Astrocyte of the hippocampus (primary cell): ENCODE measurements around the gene TMPRSS7.

Experiments used
- DNase-seq: peaks from one replicate; pipeline ENCODE4 v3.0.0; 2011; ENCODE audit warnings: low read depth, low spot score

The TMPRSS7 gene

GRCh38 chr3:112096176-112096575 is 61.6 kb downstream of the TMPRSS7 start:
- DNase-seq: no peak

DNA sequence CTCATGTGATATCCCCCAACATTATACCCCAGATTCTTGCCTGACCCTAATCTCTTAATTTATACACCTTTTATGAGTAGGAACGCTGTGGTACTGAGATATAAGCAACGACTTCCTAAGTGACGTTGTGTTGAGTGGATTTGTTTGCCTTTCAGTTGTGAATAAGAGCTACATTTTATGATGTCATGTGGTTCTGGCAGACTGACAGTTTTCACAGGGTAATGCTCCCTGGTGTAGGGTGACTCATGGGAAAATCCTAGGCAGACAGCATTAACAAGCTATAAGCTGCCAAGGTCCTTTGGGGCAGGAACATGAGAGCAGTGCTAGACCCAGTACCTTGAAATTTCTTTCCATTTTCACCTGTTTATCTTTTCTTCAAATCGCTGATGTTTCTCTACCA is 62.8 kb downstream of the TMPRSS7 start:
- peak; percentile 99 for DNase-seq

DNA sequence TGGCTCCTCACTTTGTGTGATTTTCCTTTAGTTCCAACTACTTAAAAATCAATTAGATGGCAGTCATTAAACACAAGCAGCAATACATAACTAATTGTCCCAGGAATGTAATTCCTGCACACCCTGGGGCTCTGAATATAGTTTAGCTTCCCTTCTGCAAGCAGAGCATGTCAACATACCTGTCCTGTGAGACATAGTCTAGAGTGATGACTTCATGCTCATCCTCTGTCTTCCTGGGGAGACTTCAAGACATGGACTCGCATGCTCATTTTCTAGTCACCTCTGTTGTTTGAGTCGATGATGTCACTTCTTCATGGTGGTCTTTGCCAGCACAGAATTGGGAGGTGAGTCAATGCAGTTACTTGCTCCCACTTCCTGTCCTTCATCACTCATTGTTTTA is 67.4 kb downstream of the TMPRSS7 start:
- peak; percentile 69 for DNase-seq

DNA sequence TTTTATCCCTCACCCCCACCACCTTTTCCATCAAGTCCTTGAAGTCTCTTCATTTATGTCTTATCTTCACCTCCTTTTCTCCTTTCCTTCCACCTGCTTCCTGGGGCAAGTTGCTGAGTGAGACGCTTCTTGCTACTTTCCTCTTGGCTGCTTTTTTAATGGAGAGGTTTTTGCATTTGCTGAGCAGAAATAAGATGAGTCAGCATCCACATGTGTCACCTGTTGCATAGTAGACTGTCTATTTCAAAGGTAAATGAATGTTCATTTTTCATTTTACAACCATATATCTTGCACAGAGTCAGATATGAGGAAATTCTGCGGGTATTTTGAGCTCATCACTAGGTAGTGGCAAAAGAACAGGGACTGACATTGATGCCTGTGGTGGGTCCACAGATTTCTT is 70.2 kb downstream of the TMPRSS7 start:
- no peak for DNase-seq

GRCh38 chr3:112109322-112109721 is 74.8 kb downstream of the TMPRSS7 start:
- DNase-seq: no peak

DNA sequence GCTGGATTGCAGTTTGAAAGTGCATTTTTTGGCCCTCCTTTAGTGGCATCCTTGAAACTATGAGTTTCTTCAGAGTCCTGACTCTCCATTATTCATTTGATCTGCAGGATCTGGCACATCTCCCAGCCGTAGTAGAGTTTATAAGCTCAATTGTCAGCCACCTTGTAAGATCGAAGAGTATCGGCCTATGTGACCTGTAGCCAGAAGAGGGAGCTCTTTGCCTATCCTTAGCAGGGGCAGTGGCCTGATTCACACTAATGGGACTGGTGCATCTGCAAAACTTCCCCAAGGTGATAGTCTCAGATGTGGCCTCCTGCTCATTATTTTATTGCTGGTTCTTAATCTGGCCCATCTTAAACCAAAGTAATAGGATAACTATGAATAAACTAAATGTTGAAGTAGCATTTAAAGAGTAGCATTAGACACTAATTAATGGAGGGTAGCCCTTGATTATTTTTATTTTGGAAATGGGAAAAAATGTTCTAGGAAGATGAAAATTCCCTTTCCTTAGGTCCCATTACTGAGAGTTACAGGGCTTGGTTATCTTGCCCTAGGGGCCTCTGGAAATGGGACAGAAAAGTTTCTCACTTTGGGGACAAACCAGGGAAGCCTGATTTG is 77.4 kb downstream of the TMPRSS7 start:
- peak; percentile 81 for DNase-seq

DNA sequence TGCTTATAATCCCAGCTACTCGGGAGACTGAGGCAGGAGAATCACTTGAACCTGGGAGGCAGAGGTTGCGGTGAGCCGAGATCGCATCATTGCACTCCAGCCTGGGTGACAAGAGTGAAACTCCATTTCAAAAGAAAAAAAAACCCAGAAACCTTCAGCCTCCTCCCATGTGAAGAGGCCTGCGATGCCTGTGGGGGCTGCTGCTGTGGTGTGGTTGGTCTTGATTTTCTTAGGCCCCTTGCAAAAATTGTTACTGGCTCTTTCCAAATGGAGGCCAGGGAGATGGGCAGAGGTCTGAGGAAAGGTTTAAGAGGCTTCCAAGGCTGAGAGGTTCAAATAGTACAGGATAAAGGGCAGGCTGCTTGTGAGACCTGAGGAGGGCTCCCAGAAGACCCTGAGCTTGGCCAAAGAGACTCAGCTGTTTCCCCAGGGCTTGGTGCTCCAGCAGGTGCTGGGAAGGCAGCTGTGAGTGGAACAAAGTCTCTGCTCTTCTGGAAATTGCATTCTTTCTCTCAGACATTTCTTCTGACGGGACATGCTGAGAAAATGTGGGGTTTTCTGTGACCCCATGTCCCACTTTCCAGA is 80.1 kb downstream of the TMPRSS7 start:
- no peak for DNase-seq

GRCh38 chr3:112115161-112115739 is 80.7 kb downstream of the TMPRSS7 start:
- no peak for DNase-seq

DNA sequence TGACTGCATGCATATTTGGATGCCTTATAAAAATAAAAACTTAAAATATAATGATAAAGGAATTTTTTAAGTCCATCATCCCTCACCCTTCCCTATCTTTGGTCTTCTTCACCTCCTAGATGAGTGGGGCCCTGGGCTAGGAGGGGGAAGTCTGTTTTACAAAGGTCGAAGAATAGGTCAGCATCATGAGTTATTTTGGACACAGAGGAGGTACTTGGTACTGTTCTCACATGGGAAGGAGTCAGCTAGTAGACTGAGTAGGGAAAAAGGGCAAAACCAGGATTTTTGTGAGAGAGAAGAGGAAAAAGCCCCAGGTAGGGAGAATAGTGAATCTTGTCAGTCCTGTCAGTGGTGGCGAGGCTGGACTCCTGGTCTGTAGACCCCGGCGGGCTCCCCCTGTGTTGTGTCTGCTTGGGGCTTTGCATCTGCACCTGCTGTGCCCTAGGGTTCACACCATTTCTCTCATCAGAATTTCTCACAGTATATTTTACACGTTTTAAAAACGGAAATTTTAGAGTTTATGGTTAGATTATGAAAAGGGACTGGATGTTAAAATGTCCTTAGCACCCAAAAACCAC is 81.4 kb downstream of the TMPRSS7 start:
- DNase-seq: no peak

DNA sequence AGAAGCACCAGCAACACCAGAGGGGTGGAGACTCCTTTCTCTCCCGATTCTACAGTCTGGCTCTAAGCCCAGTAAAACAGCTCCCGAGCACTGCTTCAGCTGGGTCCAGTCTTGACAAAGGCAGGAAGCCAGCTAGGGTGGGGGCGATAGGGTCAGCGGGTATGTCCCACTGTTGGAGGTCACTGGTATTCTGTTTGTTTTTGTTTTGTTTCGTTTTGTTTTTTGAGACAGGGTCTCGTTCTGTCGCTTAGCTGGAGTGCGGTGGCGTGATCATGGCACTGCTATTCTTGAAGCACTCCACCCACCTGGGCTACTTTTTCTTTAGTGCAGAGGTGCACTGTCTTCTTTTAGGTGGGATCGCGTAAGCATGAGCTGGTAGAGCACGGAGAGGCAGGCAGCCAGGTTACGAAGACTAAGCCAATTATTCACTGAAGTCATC is 82.2 kb downstream of the TMPRSS7 start:
- DNase-seq: no peak

GRCh38 chr3:112117415-112117814 is 82.9 kb downstream of the TMPRSS7 start:
- DNase-seq: no peak

DNA sequence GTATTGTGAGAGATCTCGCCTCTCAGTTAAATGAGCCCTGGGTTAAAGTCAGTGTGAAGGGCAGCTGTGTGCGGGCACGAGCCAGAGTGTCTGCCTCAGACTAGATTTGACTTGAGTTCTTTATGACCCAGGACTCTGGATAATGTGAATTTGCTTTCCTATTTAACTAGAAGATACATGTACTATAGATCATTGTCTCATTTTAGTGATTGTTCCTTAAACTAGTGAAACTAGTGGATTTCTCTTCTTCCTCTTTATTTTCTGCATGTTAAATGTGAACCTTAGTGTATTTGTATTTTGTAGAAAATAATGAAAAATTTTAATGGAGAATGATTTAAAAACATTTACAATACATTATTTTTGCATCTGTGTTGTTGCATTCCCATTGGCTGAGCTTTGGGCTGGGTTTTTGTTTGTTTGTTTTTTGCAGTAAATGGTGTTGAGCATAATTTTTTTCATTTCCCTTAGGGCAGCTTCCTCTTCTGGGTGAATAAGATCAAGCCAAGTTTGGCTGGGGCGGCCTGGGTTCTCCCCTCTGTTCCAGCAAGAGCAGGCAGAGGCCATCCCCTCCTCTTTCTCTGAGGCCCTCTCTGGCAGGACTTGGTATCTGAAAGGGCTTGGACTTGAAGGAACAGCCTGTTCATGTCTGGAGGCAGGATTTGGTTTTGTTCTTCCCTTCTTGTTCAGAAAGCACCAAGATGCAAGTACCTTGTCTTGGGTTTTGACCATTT is 83.5 kb downstream of the TMPRSS7 start:
- no peak for DNase-seq

GRCh38 chr3:112119962-112120836 is 85.7 kb downstream of the TMPRSS7 start:
- no peak for DNase-seq

GRCh38 chr3:112121577-112122547 is 87.3 kb downstream of the TMPRSS7 start:
- no peak for DNase-seq

DNA sequence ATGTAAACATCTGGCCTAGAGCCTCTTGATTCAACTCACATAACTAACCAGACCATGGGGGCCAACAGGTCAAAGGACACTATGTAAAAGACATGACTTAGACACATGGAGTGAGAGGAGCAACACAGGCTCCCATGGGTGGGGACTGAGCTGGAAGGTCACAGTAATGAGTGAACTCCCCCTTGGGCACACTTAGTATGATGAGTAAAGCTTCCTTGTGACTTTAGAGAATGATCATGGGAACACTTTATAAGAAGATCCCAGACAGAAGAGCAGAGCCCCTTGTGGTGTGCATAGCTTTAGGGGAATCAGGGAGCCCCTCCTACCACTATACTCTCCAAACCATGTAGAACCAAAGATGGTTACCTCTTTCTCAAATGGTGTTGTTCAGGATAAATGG is 88.3 kb downstream of the TMPRSS7 start:
- no peak for DNase-seq

- no peak for DNase-seq
Measured at GRCh38 chr3:112123548-112123947, 89.0 kb downstream of the TMPRSS7 start.

- DNase-seq: no peak
Measured at GRCh38 chr3:112124907-112125607, 90.5 kb downstream of the TMPRSS7 start.

DNA sequence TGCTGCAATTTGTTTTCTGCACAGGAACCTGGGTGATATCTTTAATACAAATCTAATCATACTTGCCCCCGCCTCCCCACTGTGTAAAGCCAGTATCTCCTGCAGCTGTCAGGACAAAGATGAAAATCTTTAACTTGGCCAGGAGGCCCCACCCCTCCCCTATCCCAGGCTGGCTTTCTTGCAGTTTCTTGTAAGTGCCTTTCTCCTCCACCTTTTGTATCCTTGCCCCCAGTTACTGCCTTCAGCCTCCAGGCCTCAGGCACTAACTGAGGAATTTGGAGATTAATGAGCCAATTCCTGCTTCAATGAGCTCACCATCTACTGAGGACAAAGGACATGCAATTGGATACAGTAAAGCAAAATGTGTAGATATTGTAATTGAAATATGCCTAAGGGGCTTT is 92.0 kb downstream of the TMPRSS7 start:
- peak; percentile 59 for DNase-seq
